HG03432 (cell line): ENCODE results near the gene ARMC12.

ENCODE experiments used
- ATAC-seq: cut with Tn5 transposase; IDR thresholded peaks from one replicate; pipeline ENCODE4 v1.9.1; 2021; ENCODE audit warnings: mild to moderate bottlenecking, moderate library complexity; ENCODE audit not compliant: unreplicated experiment

ARMC12 gene

DNA sequence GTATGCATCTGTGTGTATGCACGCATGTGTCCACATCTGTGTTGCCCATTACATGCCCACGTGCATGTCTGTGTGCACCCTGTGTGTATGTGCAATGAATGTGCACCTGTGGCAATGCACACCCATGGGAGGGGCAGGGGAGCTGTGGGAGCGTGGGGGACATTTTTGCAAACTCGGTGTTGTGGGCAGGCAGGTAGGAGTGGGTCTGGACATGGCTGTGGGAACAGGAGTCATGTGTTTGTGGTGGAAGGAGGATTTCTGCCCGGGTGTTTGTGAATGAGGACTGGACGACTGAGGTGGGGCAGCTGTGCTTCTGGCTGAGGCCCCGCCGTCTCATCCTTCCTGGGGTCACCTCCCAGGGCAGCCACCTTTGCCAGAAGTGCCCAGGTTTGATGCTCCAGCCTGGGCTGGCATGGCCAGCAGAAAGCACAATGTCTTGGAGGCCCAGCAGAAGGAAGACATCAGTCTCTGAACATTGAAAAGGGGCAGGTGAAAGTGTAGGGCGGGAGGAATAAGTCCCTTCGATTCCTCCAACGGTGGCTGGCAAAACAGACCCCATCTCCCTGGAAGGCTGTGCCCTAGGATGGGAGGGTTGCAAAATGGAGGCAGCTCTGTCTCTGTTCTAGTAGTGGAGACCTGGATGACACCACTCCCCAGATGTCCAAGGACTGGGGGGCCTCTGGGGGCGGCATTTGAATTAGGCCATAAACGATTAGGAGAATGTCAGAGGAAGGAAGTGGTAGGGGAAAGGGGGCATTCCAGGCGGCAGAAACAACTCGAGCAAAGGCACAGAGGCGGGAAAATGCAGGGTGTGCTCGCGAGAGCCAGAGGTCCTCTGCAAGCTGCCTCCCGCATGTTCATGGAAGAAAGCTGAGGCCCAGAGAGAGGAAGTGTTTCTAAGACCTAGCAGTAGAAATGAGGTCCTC is 19.1 kb upstream of the ARMC12 start:
- ATAC-seq = no peak

DNA sequence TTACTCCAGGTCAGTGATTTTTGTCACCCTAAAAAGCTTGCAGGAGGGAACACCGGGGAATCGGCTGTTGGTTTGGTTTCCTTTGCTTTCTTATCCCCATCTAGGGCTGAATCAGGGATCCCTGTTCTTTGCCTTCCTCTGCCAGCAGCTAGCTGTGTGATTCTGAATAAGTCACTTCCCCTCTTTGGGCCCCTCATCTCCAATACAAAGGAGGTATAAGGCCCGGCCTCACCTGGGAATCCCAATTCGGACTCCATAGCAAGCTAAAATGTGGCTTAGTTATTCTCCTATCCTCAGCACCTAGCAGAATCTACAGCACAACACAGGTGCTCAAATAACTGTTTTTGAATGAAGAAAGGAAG is 18.5 kb upstream of the ARMC12 start:
- ATAC-seq = no peak

GRCh38 chr6:35718911-35719381 is 17.9 kb upstream of the ARMC12 start:
- ATAC-seq = no peak

- ATAC-seq = peak; percentile 25
These were observed 17.4 kb upstream of the ARMC12 start for GRCh38 chr6:35719404-35719829.

- peak; percentile 66 for ATAC-seq
These were observed 16.8 kb upstream of the ARMC12 start for GRCh38 chr6:35719830-35720733.

GRCh38 chr6:35722121-35722761 is 14.6 kb upstream of the ARMC12 start:
- no peak for ATAC-seq

GRCh38 chr6:35723587-35723986 is 13.2 kb upstream of the ARMC12 start:
- ATAC-seq = no peak

- no peak for ATAC-seq
These were observed 12.8 kb upstream of the ARMC12 start for GRCh38 chr6:35724059-35724458.

- no peak for ATAC-seq
These were observed 12.4 kb upstream of the ARMC12 start for GRCh38 chr6:35724471-35724870.

DNA sequence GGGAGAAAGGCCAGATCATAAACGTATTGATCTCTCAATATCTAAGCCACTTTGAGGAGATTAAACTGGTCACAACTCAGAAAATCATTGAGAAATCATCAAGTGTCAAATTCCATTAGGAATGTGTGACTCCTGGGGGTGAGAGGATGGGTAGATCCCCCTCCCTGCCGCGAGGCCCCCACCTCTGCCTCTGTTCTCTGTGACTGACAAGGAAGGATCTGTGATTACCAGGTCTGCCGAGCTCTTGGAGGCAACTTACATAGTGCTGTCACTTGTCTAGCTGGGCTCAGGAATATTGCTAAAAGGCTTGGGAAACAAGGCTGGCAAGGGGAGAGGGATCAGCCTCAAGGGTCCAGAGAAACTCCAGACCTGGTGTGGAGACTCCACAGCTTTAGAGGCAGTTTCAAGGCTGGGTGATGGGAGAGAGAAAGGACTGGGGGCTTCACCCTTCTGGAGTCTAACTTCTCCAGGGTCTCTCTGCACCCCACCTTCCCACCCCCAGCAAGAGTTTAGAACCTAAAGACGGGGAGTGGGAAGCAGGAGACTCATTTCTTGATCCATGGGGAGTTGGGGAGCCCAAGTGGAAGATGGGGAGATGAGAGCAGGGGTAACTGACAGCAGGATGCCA is 11.6 kb upstream of the ARMC12 start:
- no peak for ATAC-seq

DNA sequence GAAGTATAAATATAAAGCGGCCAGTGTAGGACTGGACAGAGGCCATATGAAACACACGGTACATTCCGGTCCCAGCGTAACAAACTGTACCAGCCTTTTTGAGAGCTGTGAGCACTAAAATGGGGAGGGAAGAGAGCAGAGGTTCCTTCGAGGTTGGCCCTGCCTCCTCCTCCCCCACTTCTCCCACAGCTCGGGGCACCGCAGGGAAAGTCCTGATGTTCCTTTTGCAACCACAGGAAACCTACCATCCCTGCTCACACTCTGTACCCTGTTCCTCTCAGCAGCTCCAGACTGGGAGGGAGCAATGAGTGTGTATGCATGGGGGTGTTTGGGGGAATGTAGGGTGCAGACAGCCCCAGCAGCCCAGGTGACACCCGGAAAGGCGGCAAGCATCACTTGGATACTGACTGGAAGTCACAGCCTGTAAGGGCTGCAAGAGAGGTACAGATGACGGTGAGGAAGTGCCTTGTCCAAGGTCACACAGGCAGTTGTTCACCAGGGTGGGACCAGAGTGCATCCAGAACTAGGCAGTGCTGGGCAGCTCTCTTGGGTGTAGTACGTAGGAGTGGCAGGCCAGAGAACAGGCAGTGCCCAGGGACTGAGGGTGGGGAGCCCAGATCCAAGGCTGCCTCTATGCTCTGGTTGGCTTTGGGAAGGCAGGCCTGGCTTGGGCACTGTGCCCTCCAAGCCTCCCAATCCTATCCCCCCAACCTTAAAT is 11.0 kb upstream of the ARMC12 start:
- ATAC-seq = no peak

- ATAC-seq = peak; percentile 5
These were observed 9.4 kb upstream of the ARMC12 start for GRCh38 chr6:35727231-35727934.

DNA sequence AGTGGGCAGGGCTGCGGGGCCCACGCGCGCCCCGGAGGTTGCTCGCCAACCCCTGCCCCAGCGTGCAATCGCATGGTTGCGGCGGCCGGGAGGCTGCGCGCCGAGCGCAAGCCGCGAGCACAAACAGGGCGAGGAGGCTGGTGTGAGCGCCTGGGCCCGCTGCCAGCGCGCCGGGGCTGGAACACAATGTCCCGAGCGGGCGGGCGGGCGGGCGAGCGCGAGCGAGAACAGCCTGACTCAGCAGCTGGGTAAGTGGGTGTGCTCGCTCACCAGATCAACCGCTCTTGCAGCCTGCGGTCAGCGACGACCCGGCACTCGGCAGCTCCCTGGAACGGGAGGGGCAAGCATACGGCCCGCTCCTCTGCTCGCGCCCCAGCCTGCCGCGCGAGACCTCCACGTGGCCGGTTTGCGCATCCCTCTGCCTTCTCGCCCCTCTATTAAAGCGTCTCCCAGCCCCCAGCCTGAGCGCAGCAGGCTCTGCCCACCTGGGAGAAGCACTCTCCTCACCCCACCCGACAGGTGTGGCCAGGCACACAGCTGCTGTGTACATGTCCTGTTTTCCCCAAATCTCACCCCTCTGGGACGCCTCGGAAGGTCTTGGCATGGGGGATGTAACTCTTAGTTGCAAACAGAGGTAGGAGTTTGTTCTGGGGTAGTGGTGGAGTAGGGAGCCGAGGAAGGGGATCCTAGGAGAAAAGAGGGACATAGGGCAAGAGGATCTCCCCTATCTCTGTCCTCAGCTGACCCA is 8.7 kb upstream of the ARMC12 start:
- ATAC-seq = peak; percentile 46

DNA sequence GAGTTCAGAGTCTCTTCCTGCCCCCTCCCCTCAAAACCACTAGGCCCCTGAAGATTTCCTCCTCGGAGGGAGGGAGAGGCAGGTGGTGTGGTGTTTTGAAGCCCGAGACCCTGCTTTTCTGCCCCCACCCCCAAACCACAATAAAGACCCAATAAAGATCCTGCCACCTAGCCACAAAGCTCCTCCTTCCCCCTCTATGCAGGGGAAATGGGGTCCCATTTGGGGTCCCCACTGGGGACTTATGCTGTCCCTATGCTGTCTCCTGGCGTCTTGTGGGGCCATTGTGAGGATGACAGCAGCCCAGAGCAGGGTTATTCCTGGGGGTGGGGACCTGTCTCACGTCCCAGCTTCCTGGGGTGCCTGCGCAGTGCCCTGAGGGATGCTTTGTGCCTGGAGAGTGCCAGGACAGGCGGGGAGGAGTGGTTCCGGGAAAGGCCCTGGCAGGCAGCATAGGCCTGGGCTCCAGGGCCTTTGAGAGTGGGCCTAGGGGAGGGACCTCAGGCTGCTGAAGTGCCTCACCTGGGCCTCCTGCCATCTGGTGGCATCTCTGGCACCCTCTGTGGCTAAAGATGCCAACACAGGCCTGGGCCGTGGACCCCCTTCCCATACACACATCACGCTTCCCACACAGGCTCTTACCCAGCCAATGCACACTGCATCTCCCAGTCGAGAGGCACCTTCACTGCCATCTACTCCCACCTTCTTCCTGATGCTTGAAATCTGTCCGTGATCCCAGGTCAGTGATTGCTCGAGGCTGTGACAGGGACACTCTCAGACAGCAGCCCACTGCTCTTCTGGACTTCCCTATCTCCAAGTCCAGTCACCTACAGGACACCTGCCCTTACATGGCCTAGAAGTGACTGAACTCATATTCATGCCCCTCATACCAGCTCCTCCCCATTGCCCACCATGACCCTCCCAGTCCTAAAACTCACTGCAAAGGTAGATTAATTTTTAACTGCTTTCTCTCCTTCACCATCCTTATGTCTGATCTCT is 7.9 kb upstream of the ARMC12 start:
- ATAC-seq = no peak

GRCh38 chr6:35729722-35730121 is 7.1 kb upstream of the ARMC12 start:
- ATAC-seq = no peak

DNA sequence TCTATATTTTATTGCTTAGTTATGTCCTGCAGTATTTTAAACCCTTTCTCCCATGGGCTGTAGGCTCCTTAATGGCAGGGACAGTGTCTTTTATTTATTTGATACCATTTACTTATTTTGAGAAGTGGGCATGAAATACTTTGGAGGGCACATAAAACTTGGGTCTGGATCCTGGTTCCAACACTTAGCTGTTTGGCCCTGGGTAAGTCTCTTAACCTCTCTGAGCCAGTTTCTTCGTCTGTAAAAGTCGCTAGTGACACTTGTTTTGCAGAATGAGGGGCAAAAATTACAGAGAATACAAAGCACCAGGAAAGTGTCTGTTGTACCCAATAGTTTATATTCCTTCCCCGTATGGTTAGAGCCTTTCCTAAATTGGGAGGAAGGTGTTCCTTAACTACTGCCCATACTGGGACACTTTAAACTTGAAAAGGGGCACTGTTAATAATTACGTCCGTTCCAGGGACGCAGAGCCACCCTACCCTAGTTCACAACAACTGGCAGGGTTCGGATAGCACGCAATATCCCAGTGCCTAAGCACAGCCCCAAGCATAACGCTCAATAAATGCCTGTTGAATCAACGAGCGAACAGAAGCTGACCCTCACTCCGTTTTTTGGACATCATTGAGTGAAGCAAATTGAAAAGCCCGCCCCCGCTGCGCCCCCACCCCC is 6.0 kb upstream of the ARMC12 start:
- no peak for ATAC-seq

DNA sequence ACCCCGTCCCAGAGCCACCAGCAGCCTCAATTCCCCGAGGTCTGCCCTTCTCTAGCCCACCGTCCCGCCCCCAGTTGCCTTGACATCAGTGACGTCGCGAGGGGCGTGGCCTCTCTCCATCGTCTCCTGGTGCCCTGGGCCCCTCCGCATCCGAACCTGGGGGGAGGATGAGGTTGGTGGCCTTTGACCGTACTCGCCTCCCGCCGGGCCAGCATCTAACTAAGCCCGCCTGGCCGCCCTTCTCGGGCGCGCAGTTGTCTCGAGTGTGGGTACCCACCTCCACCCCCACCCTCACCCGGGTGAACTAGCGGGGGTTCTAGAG is 5.5 kb upstream of the ARMC12 start:
- peak; percentile 61 for ATAC-seq
